GM23338 (cell line): ENCODE results near the gene STEAP2. TPM values are rescaled to one million over a fixed set of nuclear protein-coding genes. Genes with fewer than 3 reads are reported as not detected.

ENCODE experiments used
- ATAC-seq: fragments of 200-7000 bp; cut with Tn5 transposase; 3 replicates; pipeline ENCODE4 v1.9.1; 2020
- DNase-seq: peaks from one replicate; pipeline ENCODE4 v3.0.0-alpha.2; 2015; ENCODE audit warnings: low spot score
- H2AFZ ChIP-seq: fragments of 200-600 bp; sonication (generic); 2 replicates; pipeline ENCODE4 v1.8.0; 2016; ENCODE audit warnings: antibody characterized with exemption, mild to moderate bottlenecking, moderate library complexity
- H3F3A ChIP-seq: fragments of 200-600 bp; sonication (generic); replicated peaks from 2 replicates; pipeline ENCODE4 v1.8.0; 2017; ENCODE audit warnings: antibody characterized with exemption, mixed run types, low read depth
- H3K27ac ChIP-seq: fragments of 200-600 bp; sonication (generic); 2 replicates; pipeline ENCODE4 v1.6.1; 2016; ENCODE audit warnings: low read depth
- H3K27me3 ChIP-seq: fragments of 200-600 bp; sonication (generic); 2 replicates; pipeline ENCODE4 v1.8.0; 2016; ENCODE audit warnings: mild to moderate bottlenecking, mixed run types, moderate library complexity; ENCODE audit not compliant: insufficient read depth
- H3K36me3 ChIP-seq: fragments of 200-600 bp; sonication (generic); 2 replicates; pipeline ENCODE4 v1.8.0; 2016; ENCODE audit warnings: mild to moderate bottlenecking; ENCODE audit not compliant: insufficient read depth
- H3K4me1 ChIP-seq: fragments of 200-600 bp; sonication (generic); 2 replicates; pipeline ENCODE4 v1.8.0; 2016; ENCODE audit warnings: mild to moderate bottlenecking, moderate library complexity; ENCODE audit not compliant: insufficient read depth
- H3K4me2 ChIP-seq: fragments of 200-600 bp; sonication (generic); 2 replicates; pipeline ENCODE4 v1.7.1; 2017; ENCODE audit warnings: mixed run types
- H3K4me3 ChIP-seq: fragments of 200-600 bp; sonication (generic); 2 replicates; pipeline ENCODE4 v1.6.1; 2016; ENCODE audit warnings: mixed run types
- H3K79me2 ChIP-seq: fragments of 200-600 bp; sonication (generic); replicated peaks from 2 replicates; pipeline ENCODE4 v1.8.0; 2017; ENCODE audit warnings: mild to moderate bottlenecking; ENCODE audit not compliant: insufficient read depth
- H3K9me2 ChIP-seq: fragments of 200-600 bp; sonication (generic); 2 replicates; pipeline ENCODE4 v1.8.0; 2017; ENCODE audit not compliant: insufficient read depth
- H4K20me1 ChIP-seq: fragments of 200-600 bp; sonication (generic); replicated peaks from 2 replicates; pipeline ENCODE4 v1.8.0; 2017; ENCODE audit warnings: mild to moderate bottlenecking; ENCODE audit not compliant: insufficient read depth
- H3K27ac Mint-ChIP-seq: 2 replicates; pipeline ENCODE4 v1.8.0; 2020; ENCODE audit warnings: inconsistent platforms, mild to moderate bottlenecking, moderate library complexity, mixed read lengths
- H3K27me3 Mint-ChIP-seq: 3 replicates; pipeline ENCODE4 v1.8.0; 2022; ENCODE audit warnings: low read depth, mild to moderate bottlenecking, moderate library complexity, mixed read lengths, inconsistent platforms; ENCODE audit not compliant: insufficient read depth, poor library complexity
- H3K36me3 Mint-ChIP-seq: 3 replicates; pipeline ENCODE4 v1.8.0; 2021; ENCODE audit warnings: low read depth, mild to moderate bottlenecking, inconsistent platforms, moderate library complexity, mixed read lengths
- H3K4me1 Mint-ChIP-seq: 3 replicates; pipeline ENCODE4 v1.8.0; 2020; ENCODE audit warnings: mild to moderate bottlenecking, inconsistent platforms, mixed read lengths
- H3K4me3 Mint-ChIP-seq: 3 replicates; pipeline ENCODE4 v1.8.0; 2021; ENCODE audit warnings: moderate library complexity, mild to moderate bottlenecking, inconsistent platforms, mixed read lengths
- H3K9me3 Mint-ChIP-seq: 3 replicates; pipeline ENCODE4 v1.8.0; 2020; ENCODE audit warnings: moderate library complexity, mild to moderate bottlenecking, inconsistent platforms, mixed read lengths
- CREB1 ChIP-seq: fragments of 250-450 bp; sonication (Bioruptor Pico); IDR thresholded peaks from 2 replicates; pipeline ENCODE4 v1.5.0; 2020; ENCODE audit warnings: low read depth, mild to moderate bottlenecking, moderate library complexity
- EZH2 ChIP-seq: fragments of 200-600 bp; sonication (generic); IDR thresholded peaks from one replicate; pipeline ENCODE4 v1.8.0; 2017; ENCODE audit warnings: antibody characterized with exemption, mild to moderate bottlenecking, low read depth; ENCODE audit not compliant: unreplicated experiment
- EZH2phosphoT487 ChIP-seq: fragments of 200-600 bp; sonication (generic); IDR thresholded peaks from one replicate; pipeline ENCODE4 v1.8.1; 2018; ENCODE audit warnings: antibody characterized with exemption; ENCODE audit not compliant: unreplicated experiment
- JUNB ChIP-seq: IDR thresholded peaks from one replicate; pipeline ENCODE4 v1.6.1; 2016; ENCODE audit warnings: antibody characterized with exemption; ENCODE audit not compliant: unreplicated experiment
- NANOG ChIP-seq: IDR thresholded peaks from 2 replicates; pipeline ENCODE4 v1.6.1; 2016; ENCODE audit warnings: antibody characterized with exemption, borderline replicate concordance
- POLR2AphosphoS5 ChIP-seq: IDR thresholded peaks from 2 replicates; pipeline ENCODE4 v1.6.1; 2016; ENCODE audit warnings: antibody characterized with exemption, low read depth
- STAT1 ChIP-seq: IDR thresholded peaks from one replicate; pipeline ENCODE4 v1.6.1; 2016; ENCODE audit warnings: antibody characterized with exemption; ENCODE audit not compliant: unreplicated experiment
- ZNF114 ChIP-seq: fragments of 250-450 bp; sonication (Bioruptor Pico); IDR thresholded peaks from 2 replicates; pipeline ENCODE4 v1.5.0; 2020; ENCODE audit warnings: mild to moderate bottlenecking, moderate library complexity
- polyA plus RNA-seq: library from polyadenylated mRNA; unstranded; fragments of >200 nt; fragmentation: Nextera tagmentation; extraction: Ambion mirVana; gene quantifications from 2 replicates; pipeline ENCODE4 v1.2.1, GENCODE V29; 2016
- total RNA-seq: library from RNA; depleted of rRNA; stranded (reverse); fragments of >200 nt; shearing (Covaris generic); gene quantifications from 2 replicates; pipeline ENCODE4 v1.2.3, GENCODE V29; 2014
- TF ChIP-seq, protein P1 (sequence below): IDR thresholded peaks from 2 replicates; pipeline ENCODE4 v1.6.1; 2016; ENCODE audit warnings: antibody characterized with exemption
- TF ChIP-seq, protein P2 (sequence below): IDR thresholded peaks from one replicate; pipeline ENCODE4 v1.6.1; 2018; ENCODE audit warnings: antibody characterized with exemption; ENCODE audit not compliant: unreplicated experiment

Gene STEAP2
- total and polyA plus RNA-seq, 2 experiments from 2014 or later = 13.1 to 22.0 TPM

DNA sequence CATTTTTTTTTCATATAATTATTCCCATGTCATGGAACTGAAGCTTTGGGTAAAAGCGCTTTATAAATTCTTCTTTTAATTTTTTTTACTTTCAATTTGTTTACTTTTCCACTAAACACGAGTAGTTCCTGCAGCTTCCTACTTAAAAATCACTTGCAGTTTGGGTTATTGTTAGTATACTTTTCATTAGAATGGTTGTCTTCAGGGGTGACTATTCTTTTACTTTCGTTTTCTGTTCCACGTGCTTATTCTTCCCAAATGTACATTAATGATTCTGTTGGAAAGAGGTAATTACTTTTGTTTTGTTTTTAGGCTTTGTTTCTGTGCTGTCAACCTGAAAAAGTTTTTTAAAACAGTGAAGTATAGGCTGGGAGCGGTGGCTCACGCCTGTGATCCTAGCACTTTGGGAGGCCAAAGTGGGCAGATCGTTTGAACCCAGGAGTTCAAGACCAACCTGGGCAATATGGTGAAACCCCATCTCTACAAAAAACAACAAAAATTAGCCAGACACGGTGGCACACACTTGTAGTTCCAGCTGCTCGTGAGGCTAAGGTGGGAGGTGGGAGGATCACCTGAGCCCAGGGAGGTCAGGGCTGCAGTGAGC lies 28.2 kb downstream of the STEAP2 start:
- peaks cover 16% of the 10 kb centered on the region for H3K27me3 ChIP-seq
- H4K20me1 ChIP-seq = no peaks in the 10 kb centered on the region
- no peaks in the 10 kb centered on the region for H3K79me2 ChIP-seq
- no peak overlapping the region for H3K27ac ChIP-seq
- DNase-seq = no peak
- Mint-ChIP-seq H3K4me1 (peaks cover 15% of the 10 kb centered on the region), H3K4me3 (no peak overlapping the region), H3K27ac (no peak overlapping the region), H3K27me3 (no peaks in the 10 kb centered on the region), H3K9me3 (no peaks in the 10 kb centered on the region), H3K36me3 (no peaks in the 10 kb centered on the region)
- H3K36me3 ChIP-seq = no peaks in the 10 kb centered on the region
- H3K4me3 ChIP-seq = no peak overlapping the region
- no peak for ATAC-seq
- H3K4me2 ChIP-seq = no peak overlapping the region
- H2AFZ ChIP-seq = no peak overlapping the region
- H3K4me1 ChIP-seq = no peaks in the 10 kb centered on the region; the same call in 1 of the 2 replicates
- no peaks in the 10 kb centered on the region for H3F3A ChIP-seq
- TF ChIP-seq JUNB = no peak
- TF ChIP-seq, protein P1, sequence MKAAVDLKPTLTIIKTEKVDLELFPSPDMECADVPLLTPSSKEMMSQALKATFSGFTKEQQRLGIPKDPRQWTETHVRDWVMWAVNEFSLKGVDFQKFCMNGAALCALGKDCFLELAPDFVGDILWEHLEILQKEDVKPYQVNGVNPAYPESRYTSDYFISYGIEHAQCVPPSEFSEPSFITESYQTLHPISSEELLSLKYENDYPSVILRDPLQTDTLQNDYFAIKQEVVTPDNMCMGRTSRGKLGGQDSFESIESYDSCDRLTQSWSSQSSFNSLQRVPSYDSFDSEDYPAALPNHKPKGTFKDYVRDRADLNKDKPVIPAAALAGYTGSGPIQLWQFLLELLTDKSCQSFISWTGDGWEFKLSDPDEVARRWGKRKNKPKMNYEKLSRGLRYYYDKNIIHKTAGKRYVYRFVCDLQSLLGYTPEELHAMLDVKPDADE = no peak
- TF ChIP-seq NANOG = no peak
- H3K9me2 ChIP-seq = no peaks in the 10 kb centered on the region; the same call in 1 of the 2 replicates

DNA sequence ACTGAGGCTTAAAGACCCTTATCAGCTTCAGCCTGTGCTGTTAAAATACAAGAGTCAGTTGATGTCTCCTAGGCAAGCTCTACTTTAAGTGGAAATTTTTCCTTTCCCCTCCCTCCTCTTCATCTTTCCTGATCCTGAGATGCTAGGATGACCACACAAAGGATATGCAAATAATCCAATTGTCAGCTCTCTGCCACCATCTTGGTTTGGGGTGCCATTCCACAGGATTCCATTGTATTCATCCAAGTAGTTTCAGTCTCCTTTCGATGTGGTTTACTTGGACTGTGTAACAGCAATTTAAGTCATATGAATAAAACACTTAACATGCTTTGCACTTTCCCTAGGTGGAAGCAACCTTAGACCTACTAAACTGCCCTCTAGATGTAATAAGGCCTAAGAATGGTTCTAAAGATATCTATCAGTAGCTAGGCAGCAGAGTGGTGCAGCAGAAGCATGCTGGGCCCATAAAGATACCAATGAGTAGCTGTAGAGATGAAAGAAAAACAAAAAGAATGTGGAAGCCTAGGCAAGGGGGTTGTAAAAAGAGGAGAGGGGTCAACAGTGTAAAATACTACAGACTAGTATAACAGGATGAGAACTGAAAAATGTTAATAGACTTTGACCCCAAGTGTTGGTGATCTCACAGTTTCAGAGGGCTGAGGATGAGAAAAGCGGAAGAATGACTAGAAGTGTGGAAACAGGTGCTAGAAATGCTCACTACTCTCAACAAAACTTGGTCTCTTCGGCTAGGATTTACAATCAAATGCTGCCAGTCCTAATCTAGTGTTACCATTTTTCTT lies 31.0 kb downstream of the STEAP2 start:
- no peaks in the 10 kb centered on the region; the same call in 1 of the 2 replicates for H4K20me1 ChIP-seq
- H3K9me2 ChIP-seq = no peaks in the 10 kb centered on the region; the same call in 1 of the 2 replicates
- Mint-ChIP-seq H3K4me3 (no peak overlapping the region), H3K27me3 (peaks cover 6% of the 10 kb centered on the region), H3K36me3 (no peaks in the 10 kb centered on the region), H3K4me1 (peaks cover 31% of the 10 kb centered on the region), H3K27ac (no peak overlapping the region), H3K9me3 (no peaks in the 10 kb centered on the region; the same call in 2 of the 3 replicates)
- no peaks in the 10 kb centered on the region for H3K36me3 ChIP-seq
- TF ChIP-seq EZH2phosphoT487 = no peak
- H2AFZ ChIP-seq = no peak overlapping the region
- peaks cover 27% of the 10 kb centered on the region for H3K27me3 ChIP-seq
- ATAC-seq (no peak), DNase-seq (no peak)
- no peaks in the 10 kb centered on the region for H3F3A ChIP-seq
- H3K79me2 ChIP-seq = no peaks in the 10 kb centered on the region
- no peak overlapping the region for H3K4me3 ChIP-seq
- H3K4me2 ChIP-seq = no peak overlapping the region
- peaks cover 12% of the 10 kb centered on the region for H3K4me1 ChIP-seq
- no peak overlapping the region for H3K27ac ChIP-seq

DNA sequence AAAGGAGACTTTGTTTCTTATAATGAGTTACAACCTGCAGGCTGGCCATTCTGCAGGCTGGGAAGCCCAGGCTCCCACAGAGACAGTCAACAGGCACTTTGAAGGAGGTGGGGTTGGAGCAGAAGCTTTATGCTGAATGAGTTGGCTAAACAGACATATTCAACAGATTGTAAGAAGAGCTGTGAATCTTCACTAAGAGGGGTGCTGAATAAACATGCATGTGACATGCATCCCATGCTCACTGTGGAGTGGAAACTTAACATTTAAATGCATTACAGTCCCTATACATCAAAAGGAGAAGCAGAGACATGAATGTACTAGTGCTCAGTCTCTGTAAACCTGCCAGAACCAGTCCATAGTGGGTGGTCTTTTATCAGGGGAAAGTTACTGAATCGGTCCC lies 32.0 kb downstream of the STEAP2 start:
- H3K4me1 Mint-ChIP-seq = peaks cover 31% of the 10 kb centered on the region
- peak overlapping the region; percentile 86; the same call in 1 of the 3 replicates for H3K4me3 Mint-ChIP-seq
- Histone ChIP-seq H3K79me2 (0 out of 2 replicates have a peak, but pooled peaks cover 4% of the 10 kb centered on the region), H3K36me3 (no peaks in the 10 kb centered on the region), H4K20me1 (no peaks in the 10 kb centered on the region; the same call in 1 of the 2 replicates), H3K4me2 (no peak overlapping the region), H3F3A (no peaks in the 10 kb centered on the region), H2AFZ (peak overlapping the region; percentile 96; the same call in 1 of the 2 replicates), H3K4me3 (no peak overlapping the region), H3K4me1 (peaks cover 12% of the 10 kb centered on the region), H3K9me2 (no peaks in the 10 kb centered on the region; the same call in 1 of the 2 replicates), H3K27me3 (peaks cover 27% of the 10 kb centered on the region), H3K27ac (no peak overlapping the region)
- H3K9me3 Mint-ChIP-seq = no peaks in the 10 kb centered on the region; the same call in 2 of the 3 replicates
- DNase-seq = no peak
- no peak for ATAC-seq
- peaks cover 6% of the 10 kb centered on the region for H3K27me3 Mint-ChIP-seq
- no peaks in the 10 kb centered on the region for H3K36me3 Mint-ChIP-seq
- no peak overlapping the region for H3K27ac Mint-ChIP-seq
- no peak for TF ChIP-seq CREB1 (CRISPR knock-in tag)
- TF ChIP-seq, protein P2, sequence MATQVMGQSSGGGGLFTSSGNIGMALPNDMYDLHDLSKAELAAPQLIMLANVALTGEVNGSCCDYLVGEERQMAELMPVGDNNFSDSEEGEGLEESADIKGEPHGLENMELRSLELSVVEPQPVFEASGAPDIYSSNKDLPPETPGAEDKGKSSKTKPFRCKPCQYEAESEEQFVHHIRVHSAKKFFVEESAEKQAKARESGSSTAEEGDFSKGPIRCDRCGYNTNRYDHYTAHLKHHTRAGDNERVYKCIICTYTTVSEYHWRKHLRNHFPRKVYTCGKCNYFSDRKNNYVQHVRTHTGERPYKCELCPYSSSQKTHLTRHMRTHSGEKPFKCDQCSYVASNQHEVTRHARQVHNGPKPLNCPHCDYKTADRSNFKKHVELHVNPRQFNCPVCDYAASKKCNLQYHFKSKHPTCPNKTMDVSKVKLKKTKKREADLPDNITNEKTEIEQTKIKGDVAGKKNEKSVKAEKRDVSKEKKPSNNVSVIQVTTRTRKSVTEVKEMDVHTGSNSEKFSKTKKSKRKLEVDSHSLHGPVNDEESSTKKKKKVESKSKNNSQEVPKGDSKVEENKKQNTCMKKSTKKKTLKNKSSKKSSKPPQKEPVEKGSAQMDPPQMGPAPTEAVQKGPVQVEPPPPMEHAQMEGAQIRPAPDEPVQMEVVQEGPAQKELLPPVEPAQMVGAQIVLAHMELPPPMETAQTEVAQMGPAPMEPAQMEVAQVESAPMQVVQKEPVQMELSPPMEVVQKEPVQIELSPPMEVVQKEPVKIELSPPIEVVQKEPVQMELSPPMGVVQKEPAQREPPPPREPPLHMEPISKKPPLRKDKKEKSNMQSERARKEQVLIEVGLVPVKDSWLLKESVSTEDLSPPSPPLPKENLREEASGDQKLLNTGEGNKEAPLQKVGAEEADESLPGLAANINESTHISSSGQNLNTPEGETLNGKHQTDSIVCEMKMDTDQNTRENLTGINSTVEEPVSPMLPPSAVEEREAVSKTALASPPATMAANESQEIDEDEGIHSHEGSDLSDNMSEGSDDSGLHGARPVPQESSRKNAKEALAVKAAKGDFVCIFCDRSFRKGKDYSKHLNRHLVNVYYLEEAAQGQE = no peak
- no peak for TF ChIP-seq ZNF114
- no peak for TF ChIP-seq EZH2
- TF ChIP-seq POLR2AphosphoS5 = no peak
- TF ChIP-seq, protein P1 = no peak
- no peak for TF ChIP-seq STAT1
